ENCODE data around the gene PES1.
A peak's percentile ranks its signal among the peaks of the same experiment; 100 is the strongest.
"Not testable (repeated sequence)": the region's sequence is repeated elsewhere in the genome, so short reads cannot be mapped to it uniquely, and the experiment has no call there.

The PES1 gene

GRCh38 chr22:30578481-30578880, 13.2 kb downstream of the PES1 start:
- no peak for DNase-seq

DNA sequence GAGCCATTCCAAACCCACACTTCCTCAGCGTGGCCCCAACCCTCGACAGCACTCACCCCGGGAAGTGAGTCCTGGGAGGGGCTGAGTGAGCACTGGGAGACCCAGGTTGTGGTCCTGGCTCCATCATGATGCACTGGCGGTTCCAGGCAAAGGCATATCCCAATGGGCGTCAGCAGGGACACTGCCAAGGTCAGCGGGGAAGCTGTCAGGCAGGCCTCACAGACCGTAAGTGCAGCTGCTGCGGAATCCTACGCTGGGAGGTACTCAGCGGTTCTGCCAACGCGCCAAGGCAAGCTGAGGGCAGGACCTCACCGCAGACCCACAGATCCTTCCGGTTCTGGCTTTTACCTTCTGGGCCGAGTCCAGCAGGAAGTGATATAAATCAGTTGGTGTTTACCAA, 15.9 kb downstream of the PES1 start:
- peak in 4 of 58 donors; percentile 10 to 27 (median 22) for DNase-seq

DNA sequence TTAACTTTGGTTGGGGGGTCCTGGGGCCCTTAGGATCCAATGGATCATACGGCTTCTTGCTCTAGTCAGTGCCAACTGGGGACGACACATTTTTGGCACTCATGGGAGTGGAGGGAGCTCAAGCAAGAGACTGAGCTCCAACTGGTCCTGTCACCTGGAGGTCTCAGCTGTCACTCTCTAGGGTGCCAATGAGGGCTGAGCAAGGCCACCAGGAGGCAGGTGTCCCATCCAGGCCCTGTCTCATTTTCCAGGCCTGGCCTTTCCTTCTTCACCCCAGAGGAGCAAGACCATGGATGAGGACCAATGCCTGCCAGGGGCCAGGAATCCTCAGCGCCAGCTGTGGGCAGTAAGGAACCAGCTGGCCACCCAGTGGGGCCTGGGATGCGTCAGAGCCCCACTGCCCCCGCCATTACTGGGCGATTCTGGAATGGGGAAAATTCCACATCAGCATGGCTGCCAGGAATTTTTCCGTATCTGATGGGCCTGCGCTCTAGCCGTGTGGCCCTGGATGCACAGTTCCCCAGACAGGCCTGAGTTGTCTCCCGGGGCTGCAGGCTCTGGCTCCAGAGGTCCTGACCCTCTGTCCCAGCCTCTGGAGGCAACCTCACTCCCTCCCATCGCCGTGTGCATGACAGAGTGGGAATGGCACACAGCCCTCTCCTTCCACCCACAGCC, 16.6 kb downstream of the PES1 start:
- DNase-seq: peak in 35 of 58 donors; percentile 13 to 82 (median 61)

- peak in 54 of 58 donors; percentile 8 to 92 (median 73) for DNase-seq
These were observed 17.4 kb downstream of the PES1 start, which contains the start of gene GAL3ST1 for GRCh38 chr22:30574095-30574981. TSS of gene GAL3ST1 (minus strand) at chr22:30574665. CDS start at chr22:30557392, 17,273 bp downstream.

- DNase-seq: peak in 11 of 58 donors; percentile 6 to 52 (median 24)
These were observed 18.1 kb downstream of the PES1 start for GRCh38 chr22:30573594-30574094.

GRCh38 chr22:30572840-30573593, 18.7 kb downstream of the PES1 start:
- DNase-seq: peak in 47 of 58 donors; percentile 4 to 72 (median 40)

- DNase-seq: no peak
These were observed 19.5 kb downstream of the PES1 start for GRCh38 chr22:30572210-30572609.

DNA sequence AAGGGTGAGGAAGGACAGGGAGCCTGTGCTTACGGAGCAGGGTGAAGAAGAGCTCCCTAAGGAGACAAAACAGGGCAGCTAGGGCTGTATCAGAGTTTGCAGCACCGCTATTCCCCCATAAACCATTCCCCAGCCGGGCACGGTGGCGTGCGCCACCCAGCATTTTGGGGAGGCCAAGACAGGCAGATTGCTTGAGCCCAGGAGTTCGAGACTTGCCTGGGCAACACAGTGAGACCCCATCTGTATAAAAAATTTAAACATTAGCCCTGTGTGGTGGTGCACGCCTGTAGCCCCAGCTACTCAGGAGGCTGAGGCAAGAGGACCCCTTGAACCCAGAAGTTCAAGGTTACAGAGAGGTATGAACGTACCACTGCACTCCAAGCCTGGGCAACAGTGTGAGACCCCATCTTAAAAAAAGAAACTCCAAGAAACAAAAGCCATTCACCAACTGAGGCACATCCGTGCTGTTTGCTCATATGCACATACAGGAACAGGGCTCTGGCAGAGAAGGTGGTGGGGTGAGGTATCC, 22.0 kb downstream of the PES1 start:
- no peak for DNase-seq

- DNase-seq: no peak
These were observed 23.4 kb downstream of the PES1 start for GRCh38 chr22:30568137-30568805.

DNA sequence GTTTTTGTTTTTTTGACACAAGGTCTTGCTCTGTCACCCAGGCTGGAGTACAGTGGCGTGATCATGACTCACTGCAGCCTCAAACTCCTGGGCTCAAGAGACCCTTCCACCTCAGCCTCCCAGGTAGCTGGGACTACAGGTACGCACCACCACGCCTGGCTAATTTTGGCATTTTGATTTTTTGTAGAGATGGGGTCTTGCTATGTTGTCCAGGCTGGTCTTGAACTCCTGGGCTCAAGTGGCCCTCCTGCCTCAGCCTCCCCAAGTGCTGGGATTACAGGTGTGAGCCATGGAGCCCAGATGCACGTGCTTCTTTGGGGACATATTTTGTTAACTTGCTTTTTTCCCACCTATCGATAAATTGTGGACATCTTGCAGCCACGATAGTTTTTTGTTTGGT, 24.4 kb downstream of the PES1 start:
- not testable (repeated sequence) for DNase-seq

DNA sequence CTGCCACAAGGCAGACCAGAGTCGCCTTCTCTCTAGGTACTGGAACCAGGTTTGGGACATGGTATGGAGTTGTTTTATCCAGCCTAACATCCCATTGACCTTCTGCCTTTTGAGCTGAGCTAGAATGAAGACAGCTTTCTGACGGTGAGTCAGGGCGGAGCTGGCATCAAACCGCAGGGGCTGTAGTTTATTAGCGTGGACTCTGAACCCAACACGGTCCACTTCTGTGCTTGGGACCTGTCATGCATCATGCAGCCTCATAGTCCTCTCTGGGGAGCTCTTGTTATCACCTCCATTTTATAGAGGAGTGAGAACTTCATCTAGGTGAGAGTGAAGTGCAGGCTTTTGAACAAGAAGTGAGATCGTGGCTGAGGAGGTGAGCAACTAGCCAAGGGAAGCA, 25.6 kb downstream of the PES1 start:
- no peak for DNase-seq

- peak in 2 of 58 donors; percentile 8 to 25 for DNase-seq
These were observed 26.4 kb downstream of the PES1 start for GRCh38 chr22:30565341-30565740.

DNA sequence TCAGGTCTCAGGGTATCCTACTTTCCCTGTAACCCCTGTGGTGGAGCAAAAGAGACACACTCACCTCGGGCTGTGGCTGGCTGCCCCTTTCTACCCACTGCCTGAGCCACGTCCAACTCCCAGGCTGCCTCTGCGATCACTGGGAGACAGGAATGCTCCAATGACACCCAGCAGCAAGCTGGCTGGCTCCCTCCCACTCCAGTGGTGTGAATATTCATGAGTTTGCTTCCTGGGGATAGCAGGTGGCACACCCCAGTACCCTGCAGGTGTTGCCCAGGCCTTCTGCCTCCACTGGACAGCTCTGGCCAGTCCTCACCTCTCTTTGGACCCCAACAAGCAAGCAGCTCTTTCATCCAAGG, 27.0 kb downstream of the PES1 start:
- peak in 4 of 58 donors; percentile 4 to 38 (median 20) for DNase-seq

GRCh38 chr22:30564045-30564760, 27.5 kb downstream of the PES1 start:
- peak in 7 of 58 donors; percentile 10 to 57 (median 34) for DNase-seq

DNA sequence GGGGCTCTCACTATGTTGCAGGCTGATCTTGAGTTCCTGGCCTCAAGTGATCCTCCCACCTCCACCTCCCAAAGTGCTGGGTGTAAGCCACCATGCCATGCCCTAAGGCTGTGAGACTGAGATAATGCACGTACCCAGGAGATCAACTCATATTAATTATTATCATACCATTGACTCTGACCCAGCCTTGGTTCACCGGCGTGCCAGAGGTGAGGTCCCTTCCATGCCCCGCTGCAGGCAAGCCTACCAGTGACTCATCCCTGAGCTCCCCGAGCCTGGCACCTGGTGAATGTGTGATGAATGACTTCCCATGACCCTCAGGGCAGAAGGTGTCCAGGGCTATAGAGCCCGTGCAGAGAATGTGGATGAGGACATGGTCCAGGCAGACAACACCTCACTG, 29.3 kb downstream of the PES1 start:
- no peak for DNase-seq

GRCh38 chr22:30561402-30562189, 30.1 kb downstream of the PES1 start:
- no peak for DNase-seq

DNA sequence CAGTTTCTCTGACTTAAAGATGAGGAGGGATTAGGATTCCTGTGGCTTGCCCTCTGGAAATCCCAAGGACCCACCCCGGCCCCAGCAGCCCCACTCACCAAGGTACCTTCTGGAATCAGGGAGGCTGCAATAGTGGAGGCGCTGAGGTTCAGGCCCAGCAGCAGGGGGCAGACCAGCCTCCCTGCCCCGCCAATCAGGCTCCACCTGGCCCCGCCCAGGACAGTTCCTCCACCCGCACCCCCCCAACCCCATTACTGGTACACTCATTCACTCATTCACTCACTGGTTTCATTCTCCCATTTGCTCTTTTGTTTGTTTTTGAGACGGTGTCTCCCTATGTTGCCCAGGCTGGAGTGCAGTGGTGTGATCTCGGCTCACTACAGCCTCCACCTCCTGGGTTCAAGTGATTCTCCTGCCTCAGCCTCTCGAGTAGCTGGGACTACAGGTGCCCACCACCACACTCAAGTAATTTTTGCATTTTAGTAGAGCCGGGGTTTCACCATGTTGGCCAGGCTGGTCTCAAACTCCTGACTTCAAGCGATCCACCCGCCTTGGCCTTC, 31.0 kb downstream of the PES1 start:
- DNase-seq: not testable (repeated sequence)

DNA sequence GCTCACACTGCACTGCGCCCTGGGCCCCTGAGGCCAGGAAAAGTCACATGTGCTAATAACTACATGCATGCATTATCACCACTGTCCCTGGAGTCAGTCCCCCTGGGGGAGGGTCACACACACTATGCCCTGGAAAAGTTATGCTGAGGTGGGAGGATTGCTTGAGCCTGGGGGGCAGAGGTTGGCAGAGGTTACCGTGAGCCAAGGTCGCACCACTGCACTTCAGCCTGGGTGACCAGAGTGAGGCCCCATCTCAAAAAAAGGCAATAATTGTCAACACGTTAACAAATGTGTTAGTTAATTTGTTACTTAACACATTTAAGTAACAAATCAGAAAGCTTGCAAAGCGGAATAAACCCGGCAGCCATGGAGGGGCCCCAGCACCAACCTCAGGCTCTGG, 31.8 kb downstream of the PES1 start:
- no peak for DNase-seq

DNA sequence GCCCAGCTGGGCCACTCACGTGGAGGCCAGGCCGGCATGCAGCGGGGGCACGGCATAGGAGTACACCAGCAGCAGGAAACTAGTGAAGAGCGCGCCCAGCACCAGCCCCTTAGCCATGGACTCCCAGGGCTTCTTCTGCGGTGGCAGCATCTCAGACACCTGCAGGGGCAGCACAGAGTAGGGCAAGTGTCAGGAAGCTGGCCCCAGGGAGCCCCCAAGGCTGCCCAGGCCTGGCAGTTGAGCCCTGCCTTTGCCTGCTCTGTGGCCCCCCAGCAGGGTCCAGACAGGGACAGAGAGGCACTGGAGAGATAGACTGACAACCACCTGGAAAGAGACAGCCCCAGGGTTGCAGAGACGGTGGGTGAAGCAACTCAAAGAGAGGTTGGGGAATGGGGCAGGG, 34.5 kb downstream of the PES1 start:
- no peak for DNase-seq
